ENCODE measurements around the gene TP53.

DNA sequence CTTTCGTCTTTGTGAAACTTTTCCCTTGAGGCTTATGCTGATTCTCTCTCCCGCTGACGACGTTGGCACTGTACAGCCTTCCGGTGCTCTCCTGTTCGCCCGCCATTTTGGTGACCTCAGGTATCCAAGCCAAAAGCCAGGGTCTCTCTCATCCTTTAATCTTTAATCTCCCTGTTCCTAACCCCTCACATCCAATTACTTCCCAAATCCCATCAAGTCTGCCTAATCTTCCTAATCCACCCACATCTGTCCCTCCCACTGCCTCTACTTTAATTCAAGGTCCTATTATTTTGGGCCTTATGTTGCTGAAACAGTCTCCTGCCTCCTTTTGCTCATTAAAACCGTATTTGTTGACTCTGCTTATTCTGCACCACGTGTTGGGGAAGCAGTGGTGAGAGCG lies 8.3 kb upstream of the TP53 start:
- TF ChIP-seq CTCF (IDR thresholded peaks at IDR 0.05; ENCODE audit: insufficient read depth, low read length, poor library complexity, severe bottlenecking) (no peak), EZH2phosphoT487 (conservative IDR thresholded peaks at IDR 0.05; ENCODE audit: low read length) (no peak)
